IMR-90 (cell line): ENCODE results near the gene EIF3L. TPM values are rescaled to one million over a fixed set of nuclear protein-coding genes. Genes with fewer than 3 reads are reported as not detected.

Source experiments
- ATAC-seq: fragments of 200-7000 bp; cut with Tn5 transposase; 2 replicates; pipeline ENCODE4 v1.9.1; 2020; ENCODE audit warnings: low read depth, mild to moderate bottlenecking, moderate library complexity
- BruUV-seq: library from RNA; stranded (reverse); fragments of 400-500 nt; replicated peaks from 2 replicates; lab custom pipeline; 2021; lab: Mats Ljungman, UMichigan
- CTCF ChIA-PET: fragments of 300-600 bp; formaldehyde crosslinking; extraction: SDS; loops from one replicate; lab custom pipeline; 2021; ENCODE audit warnings: antibody characterized with exemption; lab: Yijun Ruan, JAX
- POLR2A ChIA-PET: fragments of 300-600 bp; sonication (Branson Sonifier 250); formaldehyde crosslinking; loops from one replicate; lab custom pipeline; 2022; ENCODE audit warnings: antibody characterized with exemption; ENCODE audit not compliant: unreplicated experiment; lab: Charles Lee
- DNase-seq: peaks from one replicate; pipeline ENCODE4 v3.0.0; 2013
- H2AFZ ChIP-seq: replicated peaks from 2 replicates; pipeline ENCODE3; 2013; ENCODE audit warnings: low read length, mild to moderate bottlenecking; ENCODE audit not compliant: poor library complexity
- H2AK5ac ChIP-seq: 2 replicates; pipeline ENCODE4 v1.6.1; 2013; ENCODE audit warnings: low read depth, low read length, inconsistent platforms
- H2AK9ac ChIP-seq: replicated peaks from 2 replicates; pipeline ENCODE3; 2013; ENCODE audit warnings: mild to moderate bottlenecking, low read depth, low read length, moderate library complexity; ENCODE audit not compliant: poor library complexity
- H2BK120ac ChIP-seq: 2 replicates; pipeline ENCODE4 v1.6.1; 2013; ENCODE audit warnings: low read depth, low read length, inconsistent platforms
- H2BK15ac ChIP-seq: 3 replicates; pipeline ENCODE4 v1.6.1; 2013; ENCODE audit warnings: low read depth, low read length, inconsistent platforms
- H2BK20ac ChIP-seq: 2 replicates; pipeline ENCODE4 v1.6.1; 2013; ENCODE audit warnings: low read depth, mild to moderate bottlenecking, inconsistent platforms, low read length, moderate library complexity
- H2BK5ac ChIP-seq: 2 replicates; pipeline ENCODE4 v1.6.1; 2013; ENCODE audit warnings: mild to moderate bottlenecking, low read depth, low read length, inconsistent platforms; ENCODE audit not compliant: poor library complexity, severe bottlenecking
- H3K14ac ChIP-seq: replicated peaks from 2 replicates; pipeline ENCODE4 v1.6.1; 2013; ENCODE audit warnings: low read depth, low read length, inconsistent platforms
- H3K18ac ChIP-seq: 2 replicates; pipeline ENCODE4 v1.6.1; 2013; ENCODE audit warnings: low read depth, low read length, control low read depth
- H3K23ac ChIP-seq: 2 replicates; pipeline ENCODE4 v1.6.1; 2013; ENCODE audit warnings: low read depth, low read length, inconsistent platforms
- H3K27ac ChIP-seq: 2 replicates; pipeline ENCODE4 v1.5.1; 2013; ENCODE audit warnings: mild to moderate bottlenecking, control low read depth, low read length; ENCODE audit not compliant: insufficient read depth
- H3K27me3 ChIP-seq: 2 replicates; pipeline ENCODE4 v1.6.1; 2013; ENCODE audit warnings: low read length; ENCODE audit not compliant: control insufficient read depth, insufficient read depth
- H3K36me3 ChIP-seq: 2 replicates; pipeline ENCODE4 v1.6.1; 2013; ENCODE audit warnings: low read length, mixed read lengths; ENCODE audit not compliant: control insufficient read depth, insufficient read depth
- H3K4ac ChIP-seq: 2 replicates; pipeline ENCODE4 v1.6.1; 2013; ENCODE audit warnings: low read depth, low read length, inconsistent platforms
- H3K4me1 ChIP-seq: 2 replicates; pipeline ENCODE4 v1.6.1; 2013; ENCODE audit warnings: low read length, mixed read lengths; ENCODE audit not compliant: control insufficient read depth, insufficient read depth
- H3K4me2 ChIP-seq: 2 replicates; pipeline ENCODE4 v1.6.1; 2013; ENCODE audit warnings: low read depth, mild to moderate bottlenecking, control low read depth, low read length, moderate library complexity
- H3K4me3 ChIP-seq: 2 replicates; pipeline ENCODE4 v1.5.1; 2013; ENCODE audit warnings: low read depth, mild to moderate bottlenecking, control low read depth, low read length, moderate library complexity; ENCODE audit not compliant: insufficient read depth
- H3K56ac ChIP-seq: 2 replicates; pipeline ENCODE4 v1.6.1; 2013; ENCODE audit warnings: low read length, inconsistent platforms; ENCODE audit not compliant: insufficient read depth; ENCODE audit errors: extremely low read depth
- H3K79me1 ChIP-seq, 2 experiments: 2 replicates each; pipeline ENCODE4 v1.6.1; 2013; ENCODE audit warnings: low read length in 2 of 2, inconsistent platforms in 1 of 2, low read depth in 1 of 2
- H3K9ac ChIP-seq: 2 replicates; pipeline ENCODE4 v1.6.1; 2013; ENCODE audit warnings: low read depth, low read length, control low read depth
- H3K9me1 ChIP-seq: 2 replicates; pipeline ENCODE4 v1.6.1; 2013; ENCODE audit warnings: low read length, inconsistent platforms; ENCODE audit not compliant: insufficient read depth
- H3K9me3 ChIP-seq: 2 replicates; pipeline ENCODE4 v1.6.1; 2013; ENCODE audit warnings: low read length; ENCODE audit not compliant: control insufficient read depth, insufficient read depth
- H4K20me1 ChIP-seq: 2 replicates; pipeline ENCODE4 v1.6.1; 2013; ENCODE audit warnings: low read length, inconsistent platforms; ENCODE audit not compliant: insufficient read depth
- H4K5ac ChIP-seq: 2 replicates; pipeline ENCODE4 v1.6.1; 2013; ENCODE audit warnings: mild to moderate bottlenecking, low read depth, low read length, control low read depth
- H4K8ac ChIP-seq, 2 experiments: 2 replicates each; pipeline ENCODE4 v1.6.1; 2013; ENCODE audit warnings: low read depth in 2 of 2, low read length in 2 of 2, control low read depth in 1 of 2, inconsistent platforms in 1 of 2
- H4K91ac ChIP-seq: 2 replicates; pipeline ENCODE4 v1.6.1; 2013; ENCODE audit warnings: low read depth, low read length, inconsistent platforms; ENCODE audit not compliant: insufficient read depth
- BHLHE40 ChIP-seq: fragments of 150-350 bp; IDR thresholded peaks from 2 replicates; pipeline ENCODE4 v1.6.1; 2016; ENCODE audit warnings: mild to moderate bottlenecking, low read depth, low read length
- CHD1 ChIP-seq: IDR thresholded peaks from 2 replicates; pipeline ENCODE4 v1.6.1; 2012; ENCODE audit warnings: low read depth, low read length, improper control_type of control experiment
- FOS ChIP-seq: fragments of 150-350 bp; IDR thresholded peaks from 2 replicates; pipeline ENCODE4 v1.6.1; 2016; ENCODE audit warnings: low read depth, low read length
- MAZ ChIP-seq: IDR thresholded peaks from 2 replicates; pipeline ENCODE4 v1.6.1; 2012; ENCODE audit warnings: low read depth, mild to moderate bottlenecking, low read length, improper control_type of control experiment, moderate library complexity, borderline replicate concordance
- MXI1 ChIP-seq: IDR thresholded peaks from 2 replicates; pipeline ENCODE4 v1.6.1; 2012; ENCODE audit warnings: low read depth, mild to moderate bottlenecking, low read length, moderate library complexity, borderline replicate concordance
- RFX5 ChIP-seq: IDR thresholded peaks from 2 replicates; pipeline ENCODE4 v1.8.0; 2012; ENCODE audit warnings: low read depth, mild to moderate bottlenecking, low read length, moderate library complexity
- WGBS, 2 experiments: methylation state at CpG; one replicate each; pipeline versions ENCODE4 v1.1.5 to v1.1.7; 2013; ENCODE audit warnings: missing lambda C conversion rate in 2 of 2; ENCODE audit not compliant: insufficient read length in 1 of 2; ENCODE audit errors: extremely low coverage in 2 of 2; 5-methylcytosine and 5-hydroxymethylcytosine counted together
- dilution Hi-C: fragments of 300-500 bp; cut with HindIII; formaldehyde crosslinking; loops from one replicate; pipeline ENCODE4 v1.14.3; 2018; ENCODE audit warnings: low sequenced_read_pairs; ENCODE audit not compliant: unreplicated experiment
- in situ Hi-C: fragments of 300-500 bp; cut with MboI; formaldehyde crosslinking; loops from 3 replicates; pipeline ENCODE4 v1.14.3; 2019; ENCODE audit warnings: low sequenced_read_pairs, inconsistent platforms, mixed read lengths
- intact Hi-C: fragments of 100-400 bp; cut with micrococcal nuclease; formaldehyde crosslinking; loops from 2 replicates; pipeline ENCODE4 v1.10.0; 2022
- polyA plus RNA-seq, 3 experiments: library from polyadenylated mRNA; depleted of rRNA; stranded (reverse); fragments of >200 nt; gene quantifications; 2 replicates each; pipeline ENCODE4 v1.2.3, GENCODE V29; 2012; ENCODE audit warnings: low replicate concordance in 1 of 3
- total RNA-seq: library from RNA; depleted of rRNA; stranded (reverse); fragments of >200 nt; gene quantifications from 2 replicates; pipeline ENCODE4 v1.2.3, GENCODE V29; 2012

The EIF3L gene
- total and polyA plus RNA-seq, 2 of the 4 experiments (the other 2 are of a cell fraction): 391 to 593 TPM

DNA sequence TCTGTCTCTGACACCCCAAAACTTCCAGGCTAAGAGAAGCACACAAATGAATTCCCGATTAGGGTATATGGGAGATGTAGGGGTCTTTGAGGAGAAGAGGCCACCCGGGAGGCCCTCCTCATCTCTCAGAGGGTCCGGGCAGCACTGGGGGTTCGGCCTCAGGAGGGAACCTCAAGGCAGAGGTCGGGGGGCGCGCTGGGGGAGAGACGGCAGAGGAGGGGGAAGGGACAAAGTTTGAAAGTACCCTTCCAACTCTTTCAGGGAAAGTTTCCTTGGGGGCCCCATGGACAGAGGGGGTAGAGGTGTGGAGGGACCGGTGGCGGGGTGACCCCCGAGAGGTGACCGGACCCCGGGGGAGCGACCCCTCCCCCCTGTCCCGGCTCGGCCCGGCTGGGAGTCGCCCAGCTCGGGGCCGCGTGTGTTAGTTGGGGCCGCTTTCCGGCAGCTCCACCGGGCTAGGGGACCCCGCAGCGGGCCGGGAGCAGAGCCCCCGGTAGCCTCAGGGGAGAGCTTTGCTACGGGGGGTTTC, 44.8 kb upstream of the EIF3L start:
- Histone ChIP-seq H3K4me2 (peak overlapping the region; percentile 37), H3K4me1 (peaks cover 12% of the 10 kb centered on the region), H3K56ac (no peak overlapping the region), H3K9ac (peak overlapping the region; percentile 37; the same call in 1 of the 2 replicates), H3K23ac (0 out of 2 replicates have a peak overlapping the region, but pooled peaks have one; percentile 39), H3K4ac (peak overlapping the region; percentile 63), H3K4me3 (peak overlapping the region; percentile 52), H2AK5ac (peak overlapping the region; percentile 18; the same call in 1 of the 2 replicates), H4K20me1 (0 out of 2 replicates have a peak, but pooled peaks cover 8% of the 10 kb centered on the region), H3K79me1 (peaks cover 11 to 37% of the 10 kb centered on the region in 2 experiments; a peak in 3 of 4 replicates), H3K27ac (peak overlapping the region; percentile 57), H2BK5ac (peak overlapping the region; percentile 66), H3K14ac (0 out of 2 replicates have a peak overlapping the region, but pooled peaks have one; percentile 55), H2BK120ac (peak overlapping the region; percentile 52), H4K5ac (peak overlapping the region; percentile 75; the same call in 1 of the 2 replicates), H2BK20ac (no peak overlapping the region), H3K9me1 (peaks cover 5% of the 10 kb centered on the region; the same call in 1 of the 2 replicates), H4K91ac (peak overlapping the region; percentile 23), H3K18ac (no peak overlapping the region), H2BK15ac (no peak overlapping the region), H2AFZ (peak overlapping the region; percentile 88), H3K9me3 (no peaks in the 10 kb centered on the region), H3K27me3 (no peaks in the 10 kb centered on the region), H2AK9ac (peak overlapping the region; percentile 96), H4K8ac (peak overlapping the region; percentile 69 to 94), H3K36me3 (no peaks in the 10 kb centered on the region)
- ChIA-PET POLR2A (interaction anchor here (1.1 kb wide), 1 partner anchor 123 kb away, joined by 4 read pairs; no protein-coding TSS in a partner anchor), CTCF (no interaction called here)
- DNase-seq (no peak), ATAC-seq (no peak)
- 3% methylated on average over 6 of the region's 29 CpGs; no CpG with 5 or more reads in 1 of the 2 experiments for WGBS, 2 experiments
- in situ Hi-C loops: no loop called here
- intact Hi-C loops: no loop called here
- TF ChIP-seq BHLHE40 (no peak), CHD1 (no peak), MAZ (no peak), RFX5 (no peak), FOS (no peak), MXI1 (no peak)
- dilution Hi-C loops: no loop called here
- BruUV-seq: no TSS peak
